Subcutaneous adipose tissue (tissue), 4 donors: ENCODE measurements around the gene PROSER2. TPM values are rescaled to one million over a fixed set of nuclear protein-coding genes. Genes with fewer than 3 reads are reported as not detected.

Experiments used
- total RNA-seq, 4 donors: library from RNA; depleted of rRNA; stranded (reverse); fragments of >200 nt; gene quantifications; one replicate each; pipeline ENCODE4 v1.1.0, GENCODE V29; 2016
- TF ChIP-seq, protein P1 (sequence below): fragments of 450-650 bp; IDR thresholded peaks from one replicate; pipeline ENCODE4 v1.5.1; 2016; ENCODE audit warnings: low read depth, mild to moderate bottlenecking, control low read depth, antibody characterized with exemption, moderate library complexity

Gene PROSER2
- total RNA-seq, 4 donors from 2014 or later, result 3.4 to 8.1 (median 5.3) TPM

DNA sequence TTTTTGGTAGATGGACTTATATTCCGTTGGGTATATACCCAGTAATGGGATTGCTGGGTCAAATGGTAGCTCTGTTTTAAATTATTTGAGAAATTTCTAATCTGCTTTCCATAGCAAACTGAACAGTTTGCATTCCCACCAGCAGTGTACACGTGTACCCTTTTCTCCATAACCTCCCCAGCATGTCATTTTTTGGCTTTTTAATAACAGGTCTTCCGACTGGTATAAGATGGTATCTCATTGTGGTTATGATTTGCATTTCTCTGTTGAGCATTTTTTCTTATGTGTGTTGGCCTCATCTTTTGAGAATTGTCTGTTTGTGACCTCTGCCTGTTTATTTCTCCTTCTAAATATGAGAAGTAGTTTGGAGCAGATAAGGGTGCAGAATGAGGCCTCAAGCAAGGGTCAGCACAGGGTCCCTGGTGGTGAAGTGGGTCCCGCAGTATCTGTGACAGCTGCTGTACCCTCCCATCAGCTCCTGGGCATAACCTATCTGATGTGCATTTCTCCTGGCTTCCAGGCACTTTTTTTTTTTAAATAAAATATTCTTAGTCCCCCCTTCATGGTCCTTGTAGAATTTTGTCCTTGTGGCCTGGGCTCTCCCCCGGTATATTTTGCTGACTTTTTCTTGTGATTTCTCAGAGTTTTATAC lies 73.5 kb downstream of the PROSER2 start:
- TF ChIP-seq, protein P1, sequence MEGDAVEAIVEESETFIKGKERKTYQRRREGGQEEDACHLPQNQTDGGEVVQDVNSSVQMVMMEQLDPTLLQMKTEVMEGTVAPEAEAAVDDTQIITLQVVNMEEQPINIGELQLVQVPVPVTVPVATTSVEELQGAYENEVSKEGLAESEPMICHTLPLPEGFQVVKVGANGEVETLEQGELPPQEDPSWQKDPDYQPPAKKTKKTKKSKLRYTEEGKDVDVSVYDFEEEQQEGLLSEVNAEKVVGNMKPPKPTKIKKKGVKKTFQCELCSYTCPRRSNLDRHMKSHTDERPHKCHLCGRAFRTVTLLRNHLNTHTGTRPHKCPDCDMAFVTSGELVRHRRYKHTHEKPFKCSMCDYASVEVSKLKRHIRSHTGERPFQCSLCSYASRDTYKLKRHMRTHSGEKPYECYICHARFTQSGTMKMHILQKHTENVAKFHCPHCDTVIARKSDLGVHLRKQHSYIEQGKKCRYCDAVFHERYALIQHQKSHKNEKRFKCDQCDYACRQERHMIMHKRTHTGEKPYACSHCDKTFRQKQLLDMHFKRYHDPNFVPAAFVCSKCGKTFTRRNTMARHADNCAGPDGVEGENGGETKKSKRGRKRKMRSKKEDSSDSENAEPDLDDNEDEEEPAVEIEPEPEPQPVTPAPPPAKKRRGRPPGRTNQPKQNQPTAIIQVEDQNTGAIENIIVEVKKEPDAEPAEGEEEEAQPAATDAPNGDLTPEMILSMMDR, result no peak

DNA sequence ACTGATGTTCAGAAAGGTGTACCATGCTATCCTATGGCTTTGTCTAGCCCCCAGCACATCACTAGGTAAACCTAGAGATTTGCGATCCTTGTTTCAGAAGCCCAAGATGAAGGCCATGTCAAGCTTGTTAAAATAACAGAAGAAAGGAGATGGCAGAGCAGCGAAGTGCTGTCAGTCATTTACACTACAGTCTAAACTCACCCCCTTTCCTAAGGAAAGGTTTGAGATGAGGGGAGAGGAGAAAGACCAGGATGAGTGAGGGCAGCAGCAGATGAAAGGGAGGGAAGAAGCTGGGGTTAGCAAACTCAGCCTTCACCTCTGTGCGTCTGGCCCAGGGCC lies 74.8 kb downstream of the PROSER2 start:
- TF ChIP-seq, protein P1, result no peak

DNA sequence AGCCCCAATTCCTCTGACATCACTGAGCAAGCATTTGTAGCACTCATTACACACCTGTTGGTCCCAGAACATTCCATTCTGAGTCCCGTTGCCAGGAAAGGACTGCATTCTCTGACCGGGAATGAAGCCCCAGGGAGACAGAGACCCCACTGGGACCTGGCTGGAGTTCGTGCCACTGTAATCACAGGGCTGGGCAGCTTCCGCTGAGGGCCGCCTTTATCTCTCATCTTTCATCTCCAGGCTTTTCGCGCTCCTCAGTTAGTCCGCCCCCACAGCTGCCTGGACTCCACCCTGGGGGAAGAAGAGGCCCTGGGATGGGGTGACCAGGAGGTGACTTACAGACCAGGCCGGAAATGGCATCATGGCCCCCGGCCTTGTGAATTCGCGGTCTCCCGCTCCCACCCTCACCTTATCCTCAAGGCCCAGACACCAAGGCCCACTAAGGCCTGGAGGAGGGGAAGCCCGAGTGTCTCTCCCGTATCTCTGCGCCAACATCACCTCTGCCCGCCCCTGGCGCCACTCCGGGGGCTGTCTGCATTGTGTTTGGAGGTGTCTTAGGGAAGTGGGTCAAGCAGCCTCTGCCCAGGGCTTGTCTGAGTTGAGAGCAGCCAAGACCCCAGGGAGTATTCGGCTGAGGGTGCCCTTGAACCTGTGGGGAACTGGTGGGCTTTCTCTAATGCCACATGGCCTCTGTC lies 75.4 kb downstream of the PROSER2 start:
- TF ChIP-seq, protein P1, result no peak

DNA sequence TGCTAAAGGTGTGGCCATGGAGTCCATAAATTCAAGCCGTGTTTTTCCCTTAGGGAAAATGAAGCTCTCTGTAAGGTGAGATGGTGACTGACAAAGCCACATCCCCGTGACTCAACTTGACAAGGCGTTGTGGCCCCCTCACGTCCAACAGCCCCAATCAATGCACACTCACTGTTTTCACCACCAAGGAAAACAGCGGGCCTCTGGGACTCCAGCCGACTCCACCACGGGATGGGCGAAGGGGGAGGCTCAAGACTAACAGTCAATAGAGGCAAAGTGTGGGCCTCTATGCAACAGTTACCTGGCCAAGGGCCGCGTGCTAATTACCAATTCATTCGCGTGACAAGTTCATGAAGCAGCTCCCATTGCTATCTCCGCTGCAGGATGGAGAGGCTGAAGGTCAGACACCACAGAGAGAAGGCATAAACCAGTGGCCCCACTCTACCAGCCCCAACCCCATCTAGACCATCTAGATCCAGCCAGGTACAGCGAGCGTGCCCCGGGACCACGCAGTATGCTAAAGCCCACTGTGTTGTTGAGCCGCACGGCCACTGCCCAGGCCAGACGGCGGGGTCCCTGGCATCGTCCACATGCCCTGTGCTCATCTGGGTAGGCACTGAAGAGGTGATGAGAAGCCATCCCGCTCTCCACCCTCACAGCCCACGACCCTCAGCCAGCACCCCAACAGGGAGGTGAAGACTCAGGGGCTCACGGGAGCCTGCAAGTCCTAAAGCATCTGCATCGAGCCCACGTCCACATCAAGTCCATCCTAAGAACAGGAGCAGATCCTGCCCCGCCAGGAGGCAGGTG lies 76.1 kb downstream of the PROSER2 start:
- TF ChIP-seq, protein P1, result no peak

DNA sequence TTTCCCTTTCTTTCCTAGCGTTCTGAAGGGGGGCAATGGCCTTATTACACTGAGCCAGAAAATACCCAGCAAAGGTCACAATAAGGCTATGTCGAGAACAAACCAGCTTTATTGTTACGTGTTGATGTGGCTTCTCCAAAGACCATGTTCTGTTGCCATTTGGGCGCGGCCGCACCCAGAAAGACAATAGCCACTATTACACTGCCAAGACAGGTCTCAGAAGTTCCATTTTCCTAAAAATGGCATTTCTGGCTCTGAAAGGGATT lies 77.8 kb downstream of the PROSER2 start:
- TF ChIP-seq, protein P1, result no peak

DNA sequence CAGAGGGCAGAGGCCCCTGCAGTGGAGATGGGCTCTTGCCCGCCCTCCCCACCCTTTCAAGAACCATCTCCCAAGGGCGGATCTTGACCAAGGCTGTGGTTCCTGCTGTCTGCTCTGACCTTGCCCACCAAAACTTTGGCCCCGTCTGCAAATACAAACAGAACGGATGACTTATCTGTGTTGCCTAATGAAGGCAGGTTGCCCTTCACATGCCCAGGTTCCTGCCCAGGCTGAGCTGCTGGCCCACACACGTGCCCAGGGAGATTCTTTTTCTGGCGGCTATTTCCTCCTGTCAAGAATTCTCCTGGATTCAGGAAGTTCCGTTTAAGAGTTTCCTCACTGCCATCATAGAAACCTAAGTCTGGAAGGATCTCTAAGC lies 78.3 kb downstream of the PROSER2 start:
- TF ChIP-seq, protein P1, result no peak

DNA sequence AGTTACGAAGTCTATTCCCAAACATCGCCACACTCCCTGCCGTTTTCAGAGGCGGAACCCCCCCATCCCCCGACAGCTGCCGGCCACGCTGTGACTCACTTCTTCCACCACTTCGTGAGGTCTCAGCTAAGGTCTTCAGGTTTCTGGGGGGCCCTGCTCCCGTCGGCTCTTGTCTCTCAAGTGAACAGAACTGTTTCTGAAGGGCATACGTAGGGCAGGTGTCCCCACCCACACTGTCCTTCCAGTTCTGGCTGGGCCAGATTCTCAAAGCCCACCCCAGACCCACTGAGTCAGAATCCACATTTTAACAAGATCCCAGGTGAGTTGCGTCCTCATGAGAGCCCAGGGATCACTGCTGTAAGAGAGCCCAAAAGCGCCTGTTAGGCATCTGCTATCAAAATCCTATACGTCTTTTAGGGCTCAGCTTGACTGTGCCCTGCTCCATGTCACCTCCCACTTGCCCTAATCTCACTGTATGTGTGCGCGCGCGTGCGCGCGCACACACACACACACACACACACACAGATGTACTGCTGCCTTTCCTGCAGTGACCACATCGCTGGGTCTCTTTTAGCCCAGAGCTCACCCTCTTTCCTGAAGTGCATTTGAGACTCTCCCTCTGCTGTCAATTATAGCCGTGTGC lies 78.8 kb downstream of the PROSER2 start:
- TF ChIP-seq, protein P1, result no peak
